ENCODE measurements around the gene NADK2. TPM values are rescaled to one million over a fixed set of nuclear protein-coding genes. Genes with fewer than 3 reads are reported as not detected.

NADK2 gene
- total RNA-seq, 1 donor from 2014 or later: 21.1 TPM

- Histone ChIP-seq H3K4me1 (peaks cover 3% of the 10 kb centered on the region), H3K36me3 (peaks cover 15% of the 10 kb centered on the region), H3K4me3 (no peak overlapping the region), H3K27me3 (no peaks in the 10 kb centered on the region), H3K27ac (no peak overlapping the region), H3K9me3 (no peaks in the 10 kb centered on the region)
- no peak for TF ChIP-seq CTCF (IDR thresholded peaks at IDR 0.05)
- DNase-seq: no peak
- no peak for ATAC-seq
- intact Hi-C loops (cut with DNase I): no loop called here
These were observed 13.2 kb downstream of the NADK2 start for GRCh38 chr5:36228505-36228904.

- no peaks in the 10 kb centered on the region for H3K9me3 ChIP-seq
- no peak for DNase-seq
- H3K4me1 ChIP-seq: peaks cover 3% of the 10 kb centered on the region
- no peak overlapping the region for H3K27ac ChIP-seq
- no peaks in the 10 kb centered on the region for H3K27me3 ChIP-seq
- intact Hi-C loops (cut with DNase I): no loop called here
- H3K36me3 ChIP-seq: peaks cover 15% of the 10 kb centered on the region
- TF ChIP-seq CTCF (IDR thresholded peaks at IDR 0.05): no peak
- no peak overlapping the region for H3K4me3 ChIP-seq
- no peak for ATAC-seq
These were observed 14.7 kb downstream of the NADK2 start for GRCh38 chr5:36227046-36227445.

GRCh38 chr5:36222620-36223019 lies 19.1 kb downstream of the NADK2 start:
- intact Hi-C loops (cut with DNase I): no loop called here
- no peak for TF ChIP-seq CTCF (IDR thresholded peaks at IDR 0.05)
- ATAC-seq (no peak), DNase-seq (no peak)
- H3K4me1 ChIP-seq: no peaks in the 10 kb centered on the region
- no peaks in the 10 kb centered on the region for H3K9me3 ChIP-seq
- H3K27me3 ChIP-seq: no peaks in the 10 kb centered on the region
- H3K36me3 ChIP-seq: peaks cover 54% of the 10 kb centered on the region
- no peak overlapping the region for H3K4me3 ChIP-seq
- no peak overlapping the region for H3K27ac ChIP-seq

GRCh38 chr5:36217988-36218387 lies 23.7 kb downstream of the NADK2 start:
- no peak for TF ChIP-seq CTCF (IDR thresholded peaks at IDR 0.05)
- peaks cover 53% of the 10 kb centered on the region for H3K36me3 ChIP-seq
- H3K4me1 ChIP-seq: no peaks in the 10 kb centered on the region
- H3K9me3 ChIP-seq: no peaks in the 10 kb centered on the region
- DNase-seq (no peak), ATAC-seq (no peak)
- H3K27ac ChIP-seq: no peak overlapping the region
- H3K4me3 ChIP-seq: no peak overlapping the region
- intact Hi-C loops (cut with DNase I): no loop called here
- H3K27me3 ChIP-seq: no peaks in the 10 kb centered on the region

- Histone ChIP-seq H3K36me3 (peaks cover 57% of the 10 kb centered on the region), H3K9me3 (no peaks in the 10 kb centered on the region), H3K27me3 (no peaks in the 10 kb centered on the region), H3K4me1 (no peaks in the 10 kb centered on the region), H3K27ac (no peak overlapping the region), H3K4me3 (no peak overlapping the region)
- intact Hi-C loops (cut with DNase I): no loop called here
- TF ChIP-seq CTCF (IDR thresholded peaks at IDR 0.05): no peak
- DNase-seq (no peak), ATAC-seq (no peak)
These were observed 24.2 kb downstream of the NADK2 start for GRCh38 chr5:36217567-36217966.

- Histone ChIP-seq H3K36me3 (peaks cover 61% of the 10 kb centered on the region), H3K9me3 (no peaks in the 10 kb centered on the region), H3K4me3 (no peak overlapping the region), H3K27me3 (no peaks in the 10 kb centered on the region), H3K27ac (no peak overlapping the region), H3K4me1 (no peaks in the 10 kb centered on the region)
- intact Hi-C loops (cut with DNase I): no loop called here
- no peak for ATAC-seq
- no peak for DNase-seq
- no peak for TF ChIP-seq CTCF (IDR thresholded peaks at IDR 0.05)
These were observed 25.8 kb downstream of the NADK2 start for GRCh38 chr5:36215910-36216309.
